Measurements from ENCODE around the gene ABCC5.

ABCC5 gene

GRCh38 chr3:183968666-183969245 lies 48.9 kb downstream of the ABCC5 start:
- DNase-seq = no peak

- DNase-seq = no peak
Measured at GRCh38 chr3:183967693-183968092, 50.0 kb downstream of the ABCC5 start.

GRCh38 chr3:183966361-183966791 lies 51.3 kb downstream of the ABCC5 start:
- no peak for DNase-seq

GRCh38 chr3:183962807-183963206 lies 54.9 kb downstream of the ABCC5 start:
- no peak for DNase-seq

GRCh38 chr3:183959214-183959613 lies 58.5 kb downstream of the ABCC5 start:
- DNase-seq = no peak

- no peak for DNase-seq
Measured at GRCh38 chr3:183958775-183959174, 58.9 kb downstream of the ABCC5 start.

GRCh38 chr3:183958226-183958625 lies 59.5 kb downstream of the ABCC5 start:
- no peak for DNase-seq

- no peak for DNase-seq
Measured at GRCh38 chr3:183954875-183955274, 62.8 kb downstream of the ABCC5 start.

- DNase-seq = no peak
Measured at GRCh38 chr3:183953471-183954070, 64.1 kb downstream of the ABCC5 start.

- DNase-seq = no peak
Measured at GRCh38 chr3:183951459-183951858, 66.2 kb downstream of the ABCC5 start.

GRCh38 chr3:183949690-183950089 lies 68.0 kb downstream of the ABCC5 start:
- DNase-seq = no peak

- DNase-seq = no peak
Measured at GRCh38 chr3:183946037-183946436, 71.6 kb downstream of the ABCC5 start.

GRCh38 chr3:183944775-183945174 lies 72.9 kb downstream of the ABCC5 start:
- no peak for DNase-seq

GRCh38 chr3:183943739-183944138 lies 73.9 kb downstream of the ABCC5 start:
- no peak for DNase-seq

GRCh38 chr3:183941216-183941615 lies 76.5 kb downstream of the ABCC5 start:
- no peak for DNase-seq

GRCh38 chr3:183937601-183938286 lies 79.9 kb downstream of the ABCC5 start:
- DNase-seq = no peak

- no peak for DNase-seq
Measured at GRCh38 chr3:183933160-183933559, 84.5 kb downstream of the ABCC5 start.

GRCh38 chr3:183931881-183932280 lies 85.8 kb downstream of the ABCC5 start:
- DNase-seq = no peak

GRCh38 chr3:183930086-183930485 lies 87.6 kb downstream of the ABCC5 start:
- no peak for DNase-seq

GRCh38 chr3:183927059-183927458 lies 90.6 kb downstream of the ABCC5 start:
- DNase-seq = no peak

- no peak for DNase-seq
Measured at GRCh38 chr3:183924956-183925355, 92.7 kb downstream of the ABCC5 start.

- DNase-seq = no peak
Measured at GRCh38 chr3:183924543-183924942, 93.1 kb downstream of the ABCC5 start.

- no peak for DNase-seq
Measured at GRCh38 chr3:183922421-183922820, 95.3 kb downstream of the ABCC5 start.

GRCh38 chr3:183921096-183921495 lies 96.6 kb downstream of the ABCC5 start:
- no peak for DNase-seq

GRCh38 chr3:183920416-183920815 lies 97.3 kb downstream of the ABCC5 start:
- DNase-seq = no peak
